Measurements from ENCODE around the gene FCSK. TPM values are rescaled to one million over a fixed set of nuclear protein-coding genes. Genes with fewer than 3 reads are reported as not detected.

The FCSK gene
- total and polyA plus RNA-seq, 2 of the 8 experiments (the other 6 are each of a cell fraction or from before 2014, with no cell fraction given), result 4.6 to 5.1 TPM

GRCh38 chr16:70418274-70418992 lies 36.0 kb upstream of the FCSK start (continued):
- TF ChIP-seq MAX (IDR thresholded peaks at IDR 0.05), result no peak
- no peak for TF ChIP-seq BACH1 (IDR thresholded peaks at IDR 0.05; ENCODE audit: low read length)
- no peak for TF ChIP-seq ZNF274 (IDR thresholded peaks at IDR 0.05; ENCODE audit: borderline replicate concordance, extremely low read depth, low read length)
- no peak for TF ChIP-seq FOSL1 (IDR thresholded peaks at IDR 0.05; ENCODE audit: insufficient read depth, low read depth, low read length)
- no peak for TF ChIP-seq TAF7 (optimal IDR thresholded peaks at IDR 0.05; ENCODE audit: borderline replicate concordance, low read depth, low read length)
